ENCODE data around the gene CROCC.
A peak's percentile ranks its signal among the peaks of the same experiment; 100 is the strongest.

DNA sequence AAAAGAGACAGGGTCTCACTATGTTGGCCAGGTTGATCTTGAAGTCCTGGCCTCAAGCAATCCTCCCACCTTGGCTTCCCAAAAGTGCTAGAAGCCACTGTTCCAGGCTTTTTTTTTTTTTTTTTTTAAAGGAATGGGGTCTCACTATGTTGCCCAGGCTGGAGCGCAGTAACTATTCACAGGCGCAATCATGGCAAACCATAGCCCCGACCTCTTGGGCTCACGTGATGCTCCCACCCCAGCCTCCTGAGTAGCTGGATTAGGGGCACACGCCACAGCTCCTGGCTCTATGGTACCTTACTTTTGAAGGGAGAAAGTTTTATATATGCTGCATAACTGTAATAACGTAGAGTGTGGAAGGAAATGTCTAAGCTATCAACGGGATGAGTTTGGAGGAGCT is 95.7 kb downstream of the CROCC start:
- 0 out of 2 replicates have a peak, but pooled peaks have one; percentile 20 for TF ChIP-seq POLR2AphosphoS5 (IDR thresholded peaks at IDR 0.05; ENCODE audit: low read depth, low read length)
- TF ChIP-seq, protein P1, sequence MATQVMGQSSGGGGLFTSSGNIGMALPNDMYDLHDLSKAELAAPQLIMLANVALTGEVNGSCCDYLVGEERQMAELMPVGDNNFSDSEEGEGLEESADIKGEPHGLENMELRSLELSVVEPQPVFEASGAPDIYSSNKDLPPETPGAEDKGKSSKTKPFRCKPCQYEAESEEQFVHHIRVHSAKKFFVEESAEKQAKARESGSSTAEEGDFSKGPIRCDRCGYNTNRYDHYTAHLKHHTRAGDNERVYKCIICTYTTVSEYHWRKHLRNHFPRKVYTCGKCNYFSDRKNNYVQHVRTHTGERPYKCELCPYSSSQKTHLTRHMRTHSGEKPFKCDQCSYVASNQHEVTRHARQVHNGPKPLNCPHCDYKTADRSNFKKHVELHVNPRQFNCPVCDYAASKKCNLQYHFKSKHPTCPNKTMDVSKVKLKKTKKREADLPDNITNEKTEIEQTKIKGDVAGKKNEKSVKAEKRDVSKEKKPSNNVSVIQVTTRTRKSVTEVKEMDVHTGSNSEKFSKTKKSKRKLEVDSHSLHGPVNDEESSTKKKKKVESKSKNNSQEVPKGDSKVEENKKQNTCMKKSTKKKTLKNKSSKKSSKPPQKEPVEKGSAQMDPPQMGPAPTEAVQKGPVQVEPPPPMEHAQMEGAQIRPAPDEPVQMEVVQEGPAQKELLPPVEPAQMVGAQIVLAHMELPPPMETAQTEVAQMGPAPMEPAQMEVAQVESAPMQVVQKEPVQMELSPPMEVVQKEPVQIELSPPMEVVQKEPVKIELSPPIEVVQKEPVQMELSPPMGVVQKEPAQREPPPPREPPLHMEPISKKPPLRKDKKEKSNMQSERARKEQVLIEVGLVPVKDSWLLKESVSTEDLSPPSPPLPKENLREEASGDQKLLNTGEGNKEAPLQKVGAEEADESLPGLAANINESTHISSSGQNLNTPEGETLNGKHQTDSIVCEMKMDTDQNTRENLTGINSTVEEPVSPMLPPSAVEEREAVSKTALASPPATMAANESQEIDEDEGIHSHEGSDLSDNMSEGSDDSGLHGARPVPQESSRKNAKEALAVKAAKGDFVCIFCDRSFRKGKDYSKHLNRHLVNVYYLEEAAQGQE (IDR thresholded peaks at IDR 0.05; ENCODE audit: insufficient read depth in 1 of 2, low read depth in 2 of 2, low read length in 2 of 2): no peak
- TF ChIP-seq TAF1 (IDR thresholded peaks at IDR 0.05; ENCODE audit: borderline replicate concordance, insufficient read depth, low read length): no peak
- no peak for TF ChIP-seq SIN3A (IDR thresholded peaks at IDR 0.05; ENCODE audit: borderline replicate concordance, insufficient read depth, low read length)

All from PFSK-1 (cell line).